ENCODE measurements around the gene PPL.

PPL gene

GRCh38 chr16:4884972-4885874, 51.7 kb downstream of the PPL start:
- Histone ChIP-seq H3K27ac (ENCODE audit: low read depth, low read length) (no peak overlapping the region), H3K27me3 (ENCODE audit: control insufficient read depth, insufficient read depth, low read length) (no peaks in the 10 kb centered on the region), H3K9ac (ENCODE audit: low read depth, low read length) (no peak overlapping the region), H3K9me3 (ENCODE audit: control insufficient read depth, insufficient read depth, low read length) (no peaks in the 10 kb centered on the region), H3K4me3 (ENCODE audit: low read depth, low read length) (no peak overlapping the region), H3K36me3 (ENCODE audit: control insufficient read depth, insufficient read depth, low read length) (peaks cover 95% of the 10 kb centered on the region), H3K4me1 (ENCODE audit: control insufficient read depth, insufficient read depth, low read length) (no peaks in the 10 kb centered on the region)

DNA sequence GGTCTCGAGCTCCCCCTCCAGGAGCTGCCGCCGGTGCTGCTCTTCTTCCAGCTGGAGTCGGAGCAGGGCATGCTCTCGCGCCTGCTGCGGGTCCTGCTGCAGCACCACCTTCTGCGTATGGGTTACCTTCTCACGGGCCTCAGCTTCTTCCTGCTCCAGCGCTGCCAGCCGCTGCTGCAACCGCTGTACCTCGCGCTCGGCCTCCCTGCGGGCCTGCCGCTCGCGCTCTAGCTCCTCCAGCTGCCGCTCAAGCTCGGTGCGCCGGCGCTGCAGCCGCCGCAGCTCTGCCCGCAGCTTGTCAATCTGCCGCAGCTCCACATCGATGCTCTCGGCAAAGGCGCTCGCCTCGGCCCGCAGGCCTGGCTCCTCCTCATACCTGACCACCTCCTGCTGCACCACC, 52.7 kb downstream of the PPL start:
- Histone ChIP-seq H3K9me3 (ENCODE audit: control insufficient read depth, insufficient read depth, low read length) (no peaks in the 10 kb centered on the region), H3K4me3 (ENCODE audit: low read depth, low read length) (no peak overlapping the region), H3K27ac (ENCODE audit: low read depth, low read length) (no peak overlapping the region), H3K27me3 (ENCODE audit: control insufficient read depth, insufficient read depth, low read length) (no peaks in the 10 kb centered on the region), H3K9ac (ENCODE audit: low read depth, low read length) (no peak overlapping the region), H3K36me3 (ENCODE audit: control insufficient read depth, insufficient read depth, low read length) (peaks cover 97% of the 10 kb centered on the region), H3K4me1 (ENCODE audit: control insufficient read depth, insufficient read depth, low read length) (no peaks in the 10 kb centered on the region)

GRCh38 chr16:4883501-4883900, 53.4 kb downstream of the PPL start:
- H3K4me1 ChIP-seq (ENCODE audit: control insufficient read depth, insufficient read depth, low read length), result no peaks in the 10 kb centered on the region
- H3K9ac ChIP-seq (ENCODE audit: low read depth, low read length), result no peak overlapping the region
- H3K36me3 ChIP-seq (ENCODE audit: control insufficient read depth, insufficient read depth, low read length), result peaks cover 99% of the 10 kb centered on the region
- no peaks in the 10 kb centered on the region for H3K27me3 ChIP-seq (ENCODE audit: control insufficient read depth, insufficient read depth, low read length)
- no peaks in the 10 kb centered on the region for H3K9me3 ChIP-seq (ENCODE audit: control insufficient read depth, insufficient read depth, low read length)
- no peak overlapping the region for H3K27ac ChIP-seq (ENCODE audit: low read depth, low read length)
- no peak overlapping the region for H3K4me3 ChIP-seq (ENCODE audit: low read depth, low read length)

- Histone ChIP-seq H3K4me3 (ENCODE audit: low read depth, low read length) (no peak overlapping the region), H3K9me3 (ENCODE audit: control insufficient read depth, insufficient read depth, low read length) (no peaks in the 10 kb centered on the region), H3K4me1 (ENCODE audit: control insufficient read depth, insufficient read depth, low read length) (no peaks in the 10 kb centered on the region), H3K36me3 (ENCODE audit: control insufficient read depth, insufficient read depth, low read length) (peaks cover 99% of the 10 kb centered on the region), H3K9ac (ENCODE audit: low read depth, low read length) (no peak overlapping the region), H3K27ac (ENCODE audit: low read depth, low read length) (no peak overlapping the region), H3K27me3 (ENCODE audit: control insufficient read depth, insufficient read depth, low read length) (no peaks in the 10 kb centered on the region)
These were observed 54.2 kb downstream of the PPL start for GRCh38 chr16:4882633-4883285.

DNA sequence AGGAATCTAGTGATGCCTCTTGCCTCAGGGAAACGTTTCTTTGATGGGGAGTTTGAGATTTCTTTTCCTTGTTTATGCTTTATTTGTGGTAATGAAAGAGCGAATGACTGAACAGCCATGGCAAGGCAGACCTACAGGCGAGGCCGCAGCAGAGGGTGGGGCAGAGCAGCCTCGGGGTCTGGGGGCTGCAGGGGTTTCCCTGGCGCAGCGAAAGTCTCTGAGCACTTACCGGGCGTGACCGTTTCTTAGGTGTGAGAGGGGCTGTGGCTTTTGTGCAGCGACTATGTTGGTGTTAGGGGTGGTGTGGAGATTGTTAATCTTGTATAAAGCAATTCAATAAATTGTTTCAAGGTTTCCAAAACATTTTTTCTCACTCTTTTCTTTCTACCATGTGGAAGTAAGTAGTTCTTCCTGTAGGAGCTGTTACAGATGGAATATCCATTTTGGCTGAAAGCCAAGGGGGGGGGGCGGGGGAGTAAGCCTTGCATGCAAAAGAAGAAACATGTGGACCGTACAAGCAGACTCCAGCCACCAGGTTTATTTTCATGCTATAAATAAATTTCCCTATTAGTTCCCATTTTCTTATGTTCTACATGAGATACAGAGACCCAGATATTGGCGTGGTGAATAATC, 54.8 kb downstream of the PPL start:
- H3K4me3 ChIP-seq (ENCODE audit: low read depth, low read length), result no peak overlapping the region
- no peaks in the 10 kb centered on the region for H3K4me1 ChIP-seq (ENCODE audit: control insufficient read depth, insufficient read depth, low read length)
- H3K36me3 ChIP-seq (ENCODE audit: control insufficient read depth, insufficient read depth, low read length), result peaks cover 99% of the 10 kb centered on the region
- H3K27me3 ChIP-seq (ENCODE audit: control insufficient read depth, insufficient read depth, low read length), result no peaks in the 10 kb centered on the region
- no peaks in the 10 kb centered on the region for H3K9me3 ChIP-seq (ENCODE audit: control insufficient read depth, insufficient read depth, low read length)
- H3K9ac ChIP-seq (ENCODE audit: low read depth, low read length), result no peak overlapping the region
- no peak overlapping the region for H3K27ac ChIP-seq (ENCODE audit: low read depth, low read length)

DNA sequence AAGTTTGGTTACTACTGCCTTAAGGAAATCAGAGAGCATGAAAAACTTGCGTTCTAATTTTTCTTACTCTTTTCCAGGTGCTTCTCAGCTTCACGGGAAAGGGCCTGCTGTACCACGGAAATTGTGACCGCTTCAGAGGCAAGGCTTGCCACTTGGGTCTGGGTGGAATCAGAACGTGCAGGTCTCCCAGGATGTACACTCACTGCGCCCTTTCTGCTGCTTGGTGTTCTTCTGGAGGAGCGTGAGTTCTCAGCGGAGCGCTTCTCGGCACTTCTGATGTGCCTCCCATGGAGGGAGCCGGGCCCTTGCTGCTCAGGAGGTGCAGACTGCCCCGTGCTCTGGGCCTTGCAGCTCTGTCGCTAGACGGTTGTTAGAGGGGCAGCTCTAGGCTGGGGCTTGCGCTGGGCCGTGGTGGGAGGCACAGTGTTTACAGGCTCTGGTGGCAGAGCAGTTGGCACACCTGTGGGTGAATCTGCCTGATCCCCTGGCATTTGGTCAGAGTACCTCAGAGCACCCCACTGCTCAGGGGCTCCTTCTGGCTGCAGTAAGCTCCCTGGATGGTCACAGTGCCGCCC, 56.9 kb downstream of the PPL start:
- no peaks in the 10 kb centered on the region for H3K27me3 ChIP-seq (ENCODE audit: control insufficient read depth, insufficient read depth, low read length)
- H3K36me3 ChIP-seq (ENCODE audit: control insufficient read depth, insufficient read depth, low read length), result peaks cover 97% of the 10 kb centered on the region

DNA sequence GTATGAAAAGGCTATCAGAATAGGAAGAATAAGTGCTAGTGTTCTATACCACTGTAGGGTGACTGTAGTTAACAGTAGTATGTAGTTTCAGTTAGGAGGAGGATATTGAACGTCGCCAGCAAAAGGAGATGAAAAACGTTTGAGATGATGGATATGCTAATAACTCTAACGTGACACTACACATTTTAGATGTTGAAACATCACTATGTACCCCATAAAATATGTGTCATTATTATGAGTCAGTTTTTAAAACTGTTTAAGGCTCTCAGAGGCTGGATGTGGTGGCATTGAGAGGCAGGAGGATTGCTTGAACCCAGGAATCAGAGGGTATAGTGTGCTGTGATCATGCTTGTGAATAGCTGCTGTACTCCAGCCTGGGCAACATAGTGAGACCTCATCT, 57.9 kb downstream of the PPL start:
- Histone ChIP-seq H3K27ac (ENCODE audit: low read depth, low read length) (no peak overlapping the region), H3K27me3 (ENCODE audit: control insufficient read depth, insufficient read depth, low read length) (no peaks in the 10 kb centered on the region), H3K4me3 (ENCODE audit: low read depth, low read length) (no peak overlapping the region), H3K36me3 (ENCODE audit: control insufficient read depth, insufficient read depth, low read length) (peaks cover 97% of the 10 kb centered on the region), H3K9me3 (ENCODE audit: control insufficient read depth, insufficient read depth, low read length) (no peaks in the 10 kb centered on the region), H3K9ac (ENCODE audit: low read depth, low read length) (no peak overlapping the region), H3K4me1 (ENCODE audit: control insufficient read depth, insufficient read depth, low read length) (no peaks in the 10 kb centered on the region)

More for the DNA sequence above, 56.9 kb downstream of the PPL start:
- Histone ChIP-seq H3K4me1 (ENCODE audit: control insufficient read depth, insufficient read depth, low read length) (no peaks in the 10 kb centered on the region), H3K9ac (ENCODE audit: low read depth, low read length) (no peak overlapping the region), H3K27ac (ENCODE audit: low read depth, low read length) (no peak overlapping the region), H3K4me3 (ENCODE audit: low read depth, low read length) (no peak overlapping the region), H3K9me3 (ENCODE audit: control insufficient read depth, insufficient read depth, low read length) (no peaks in the 10 kb centered on the region)

DNA sequence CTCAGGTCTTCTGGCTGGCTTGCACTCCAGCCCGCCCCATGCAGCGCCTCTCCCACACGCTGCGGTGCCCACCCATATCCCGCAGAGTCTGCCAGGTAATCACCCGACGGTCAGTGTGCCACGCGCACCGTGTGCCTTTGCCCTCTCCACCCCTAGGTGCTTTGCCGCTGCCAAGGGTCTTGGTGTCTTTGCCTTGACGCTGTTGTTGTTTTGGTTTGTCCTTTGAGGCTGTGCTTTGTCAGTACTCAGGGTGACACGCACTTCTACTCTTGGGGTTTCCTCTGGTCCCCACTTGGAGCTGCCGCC, 59.6 kb downstream of the PPL start:
- Histone ChIP-seq H3K36me3 (ENCODE audit: control insufficient read depth, insufficient read depth, low read length) (peaks cover 96% of the 10 kb centered on the region), H3K9ac (ENCODE audit: low read depth, low read length) (no peak overlapping the region)

GRCh38 chr16:4876646-4877379, 60.1 kb downstream of the PPL start:
- Histone ChIP-seq H3K36me3 (ENCODE audit: control insufficient read depth, insufficient read depth, low read length) (peaks cover 95% of the 10 kb centered on the region), H3K27me3 (ENCODE audit: control insufficient read depth, insufficient read depth, low read length) (no peaks in the 10 kb centered on the region), H3K9me3 (ENCODE audit: control insufficient read depth, insufficient read depth, low read length) (no peaks in the 10 kb centered on the region), H3K27ac (ENCODE audit: low read depth, low read length) (no peak overlapping the region), H3K4me3 (ENCODE audit: low read depth, low read length) (no peak overlapping the region), H3K4me1 (ENCODE audit: control insufficient read depth, insufficient read depth, low read length) (no peaks in the 10 kb centered on the region), H3K9ac (ENCODE audit: low read depth, low read length) (no peak overlapping the region)

More for the DNA sequence above, 59.6 kb downstream of the PPL start:
- Histone ChIP-seq H3K9me3 (ENCODE audit: control insufficient read depth, insufficient read depth, low read length) (no peaks in the 10 kb centered on the region), H3K4me3 (ENCODE audit: low read depth, low read length) (no peak overlapping the region), H3K27ac (ENCODE audit: low read depth, low read length) (no peak overlapping the region), H3K27me3 (ENCODE audit: control insufficient read depth, insufficient read depth, low read length) (no peaks in the 10 kb centered on the region), H3K4me1 (ENCODE audit: control insufficient read depth, insufficient read depth, low read length) (no peaks in the 10 kb centered on the region)

- no peak overlapping the region for H3K4me3 ChIP-seq (ENCODE audit: low read depth, low read length)
- no peaks in the 10 kb centered on the region for H3K9me3 ChIP-seq (ENCODE audit: control insufficient read depth, insufficient read depth, low read length)
- H3K36me3 ChIP-seq (ENCODE audit: control insufficient read depth, insufficient read depth, low read length), result peaks cover 93% of the 10 kb centered on the region
- no peak overlapping the region for H3K27ac ChIP-seq (ENCODE audit: low read depth, low read length)
- no peaks in the 10 kb centered on the region for H3K27me3 ChIP-seq (ENCODE audit: control insufficient read depth, insufficient read depth, low read length)
- no peaks in the 10 kb centered on the region for H3K4me1 ChIP-seq (ENCODE audit: control insufficient read depth, insufficient read depth, low read length)
- H3K9ac ChIP-seq (ENCODE audit: low read depth, low read length), result no peak overlapping the region
These were observed 62.3 kb downstream of the PPL start for GRCh38 chr16:4874666-4875065.

Measured in HUES48 (cell line).